ENCODE results near the gene HIVEP3.

- TF ChIP-seq CTCF (IDR thresholded peaks at IDR 0.05; ENCODE audit: low read length) = peak; percentile 19; the same call in 1 of the 2 replicates
- no peak for TF ChIP-seq EZH2 (IDR thresholded peaks at IDR 0.05; ENCODE audit: borderline replicate concordance, low read length)
These were observed 114.5 kb downstream of the HIVEP3 start for GRCh38 chr1:41804176-41804575.

Measured in OCI-LY1 (cell line).